Naive thymus-derived CD4-positive, alpha-beta T cell (primary cell): ENCODE results near the gene SIGLEC8. TPM values are rescaled to one million over a fixed set of nuclear protein-coding genes. Genes with fewer than 3 reads are reported as not detected.

Experiments used
- ATAC-seq: fragments of 150-1000 bp; cut with Tn5 transposase; 2 replicates; pipeline ENCODE4 v1.10.0; 2021; ENCODE audit warnings: mild to moderate bottlenecking, moderate library complexity
- CTCF ChIA-PET: fragments of 350-600 bp; sonication (Branson Sonifier 250); formaldehyde crosslinking; loops from one replicate; lab custom pipeline; 2021; ENCODE audit warnings: antibody characterized with exemption; lab: Charles Lee
- POLR2A ChIA-PET: fragments of 350-600 bp; sonication (Branson Sonifier 250); formaldehyde crosslinking; loops from one replicate; lab custom pipeline; 2021; ENCODE audit warnings: antibody characterized with exemption, inconsistent platforms; lab: Charles Lee
- DNase-seq, 9 donors: peaks; one replicate each; pipeline versions ENCODE4 v3.0.0 to v3.0.0-alpha.2; 2020 to 2022; ENCODE audit warnings: mixed read lengths in 1 of 9
- H3K27ac ChIP-seq: one replicate; pipeline ENCODE4 v1.7.0; 2013; ENCODE audit warnings: mild to moderate bottlenecking, low read depth, low read length, moderate library complexity
- H3K27me3 ChIP-seq, 2 donors: one replicate each; pipeline ENCODE4 v1.7.0; 2013; ENCODE audit warnings: low read length in 2 of 2, mild to moderate bottlenecking in 2 of 2, moderate library complexity in 2 of 2; ENCODE audit not compliant: control insufficient read depth in 2 of 2, insufficient read depth in 2 of 2
- H3K36me3 ChIP-seq, 3 experiments: 1 replicate in 2 of 3; 2 replicates in 1 of 3; pipeline ENCODE4 v1.7.0; 2013; ENCODE audit warnings: low read length in 3 of 3, mild to moderate bottlenecking in 3 of 3, moderate library complexity in 1 of 3; ENCODE audit not compliant: insufficient read depth in 3 of 3, control insufficient read depth in 2 of 3
- H3K4me1 ChIP-seq, 2 donors: one replicate each; pipeline ENCODE4 v1.7.0; 2013; ENCODE audit warnings: low read length in 2 of 2, mild to moderate bottlenecking in 2 of 2, moderate library complexity in 1 of 2; ENCODE audit not compliant: control insufficient read depth in 2 of 2, insufficient read depth in 2 of 2
- H3K4me3 ChIP-seq: 2 replicates; pipeline ENCODE4 v1.7.0; 2013; ENCODE audit warnings: mild to moderate bottlenecking, low read length
- H3K9me3 ChIP-seq, 3 experiments: 1 replicate in 2 of 3; 2 replicates in 1 of 3; pipeline ENCODE4 v1.7.0; 2013; ENCODE audit warnings: low read length in 3 of 3; ENCODE audit not compliant: control insufficient read depth in 2 of 3
- H3K27ac Mint-ChIP-seq, 9 donors: one replicate each; pipeline ENCODE4 v1.8.0; 2020 to 2022; ENCODE audit warnings: mixed read lengths in 9 of 9, mild to moderate bottlenecking in 8 of 9, moderate library complexity in 5 of 9, inconsistent platforms in 2 of 9
- H3K27me3 Mint-ChIP-seq, 5 donors: one replicate each; pipeline ENCODE4 v1.8.0; 2021 to 2022; ENCODE audit warnings: mixed read lengths in 5 of 5, mild to moderate bottlenecking in 1 of 5
- H3K36me3 Mint-ChIP-seq, 5 donors: one replicate each; pipeline ENCODE4 v1.8.0; 2020 to 2022; ENCODE audit warnings: mixed read lengths in 5 of 5, mild to moderate bottlenecking in 3 of 5, inconsistent platforms in 1 of 5
- H3K4me1 Mint-ChIP-seq, 7 donors: one replicate each; pipeline ENCODE4 v1.8.0; 2020 to 2022; ENCODE audit warnings: mixed read lengths in 7 of 7, mild to moderate bottlenecking in 3 of 7, inconsistent platforms in 1 of 7
- H3K4me3 Mint-ChIP-seq, 10 donors: one replicate each; pipeline ENCODE4 v1.8.0; 2020 to 2022; ENCODE audit warnings: mild to moderate bottlenecking in 10 of 10, mixed read lengths in 10 of 10, moderate library complexity in 6 of 10, inconsistent platforms in 2 of 10
- H3K9me3 Mint-ChIP-seq, 11 donors: one replicate each; pipeline ENCODE4 v1.8.0; 2020 to 2022; ENCODE audit warnings: mixed read lengths in 11 of 11, mild to moderate bottlenecking in 4 of 11, inconsistent platforms in 1 of 11, moderate library complexity in 1 of 11
- intact Hi-C, 2 donors: fragments of 100-400 bp; cut with micrococcal nuclease; formaldehyde crosslinking; loops; one replicate each; pipeline ENCODE4 v1.15.1; 2023
- polyA plus RNA-seq, 2 donors: library from polyadenylated mRNA; unstranded; fragments of 300-500 nt; fragmentation: Illumina TruSeq; gene quantifications; one replicate each; pipeline ENCODE4 v1.2.3, GENCODE V29; 2021
- total RNA-seq, 6 experiments: library from RNA in 5 of 6; stranded (reverse) in 5 of 6; gene quantifications; 1 replicate in 5 of 6; 2 replicates in 1 of 6; pipeline ENCODE4 v1.2.3 and lab custom pipeline; 2021 to 2026

The SIGLEC8 gene
- total and polyA plus RNA-seq, 7 experiments from 2014 or later: not detected

GRCh38 chr19:51489113-51489512 is 30.9 kb upstream of the SIGLEC8 start:
- intact Hi-C loops: no loop called here

GRCh38 chr19:51488491-51488890 is 30.2 kb upstream of the SIGLEC8 start:
- ATAC-seq (no peak), DNase-seq (no peak)
- Histone ChIP-seq H3K27ac (no peak overlapping the region), H3K4me1 (no peaks in the 10 kb centered on the region), H3K4me3 (no peak overlapping the region), H3K36me3 (no peaks in the 10 kb centered on the region), H3K9me3 (no peaks in the 10 kb centered on the region), H3K27me3 (no peaks in the 10 kb centered on the region)
- intact Hi-C loops: no loop called here
- Mint-ChIP-seq H3K9me3 (peaks cover 0 to 11% (median under 1%) of the 10 kb centered on the region in 11 donors), H3K4me3 (no peak overlapping the region), H3K27me3 (peaks cover 9 to 33% (median 33%) of the 10 kb centered on the region in 5 donors), H3K4me1 (peaks cover 0 to 6% (median 0%) of the 10 kb centered on the region in 7 donors), H3K36me3 (peaks cover 0 to 5% (median 0%) of the 10 kb centered on the region in 5 donors), H3K27ac (no peak overlapping the region)
- ChIA-PET POLR2A (no interaction called here), CTCF (no interaction called here)

More at GRCh38 chr19:51489113-51489512, 30.9 kb upstream of the SIGLEC8 start:
- no peaks in the 10 kb centered on the region for H3K36me3 ChIP-seq
- H3K9me3 ChIP-seq: no peaks in the 10 kb centered on the region
- Mint-ChIP-seq H3K9me3 (peaks cover 0 to 15% (median 4%) of the 10 kb centered on the region in 11 donors), H3K36me3 (peaks cover 0 to 10% (median 0%) of the 10 kb centered on the region in 5 donors), H3K27me3 (peaks cover 11 to 39% (median 37%) of the 10 kb centered on the region in 5 donors), H3K4me3 (no peak overlapping the region), H3K27ac (no peak overlapping the region), H3K4me1 (peaks cover 0 to 11% (median 0%) of the 10 kb centered on the region in 7 donors)
- ChIA-PET CTCF (no interaction called here), POLR2A (no interaction called here)
- no peak overlapping the region for H3K4me3 ChIP-seq
- DNase-seq: no peak
- H3K4me1 ChIP-seq: no peaks in the 10 kb centered on the region
- H3K27me3 ChIP-seq: no peaks in the 10 kb centered on the region
- ATAC-seq: no peak
- H3K27ac ChIP-seq: no peak overlapping the region

GRCh38 chr19:51485960-51486660 is 27.9 kb upstream of the SIGLEC8 start:
- peaks cover 0 to 5% (median 0%) of the 10 kb centered on the region in 11 donors for H3K9me3 Mint-ChIP-seq
- CTCF ChIA-PET: interaction anchor here (1.1 kb wide), 1 partner anchor 13 kb away, joined by 5 read pairs; no protein-coding TSS in a partner anchor

GRCh38 chr19:51480590-51480989 is 22.3 kb upstream of the SIGLEC8 start:
- H3K36me3 Mint-ChIP-seq: no peaks in the 10 kb centered on the region
- intact Hi-C loops: no loop called here
- Histone ChIP-seq H3K27me3 (no peaks in the 10 kb centered on the region), H3K4me1 (no peaks in the 10 kb centered on the region), H3K27ac (no peak overlapping the region), H3K4me3 (no peak overlapping the region), H3K36me3 (no peaks in the 10 kb centered on the region), H3K9me3 (no peaks in the 10 kb centered on the region)
- H3K27ac Mint-ChIP-seq: peak overlapping the region in 1 of 9 donors; percentile 52
- peaks cover 0 to 3% (median 0%) of the 10 kb centered on the region in 11 donors for H3K9me3 Mint-ChIP-seq
- peaks cover 0 to 5% (median 0%) of the 10 kb centered on the region in 7 donors for H3K4me1 Mint-ChIP-seq
- peaks cover 11 to 53% (median 43%) of the 10 kb centered on the region in 5 donors for H3K27me3 Mint-ChIP-seq
- ATAC-seq (no peak), DNase-seq (no peak)
- ChIA-PET CTCF (interaction anchor here (1.4 kb wide), 1 partner anchor 8 kb away, joined by 3 read pairs; no protein-coding TSS in a partner anchor), POLR2A (no interaction called here)
- no peak overlapping the region for H3K4me3 Mint-ChIP-seq

More at GRCh38 chr19:51485960-51486660, 27.9 kb upstream of the SIGLEC8 start:
- H3K9me3 ChIP-seq: no peaks in the 10 kb centered on the region
- ATAC-seq (no peak), DNase-seq (no peak)
- Mint-ChIP-seq H3K36me3 (no peaks in the 10 kb centered on the region), H3K27ac (no peak overlapping the region), H3K27me3 (peaks cover 5 to 39% (median 25%) of the 10 kb centered on the region in 5 donors), H3K4me3 (no peak overlapping the region), H3K4me1 (peaks cover 0 to 2% (median 0%) of the 10 kb centered on the region in 7 donors)
- H3K27me3 ChIP-seq: no peaks in the 10 kb centered on the region
- H3K27ac ChIP-seq: no peak overlapping the region
- intact Hi-C loops: no loop called here
- POLR2A ChIA-PET: no interaction called here
- H3K36me3 ChIP-seq: no peaks in the 10 kb centered on the region
- H3K4me1 ChIP-seq: no peaks in the 10 kb centered on the region
- no peak overlapping the region for H3K4me3 ChIP-seq

GRCh38 chr19:51479531-51480331 is 21.5 kb upstream of the SIGLEC8 start:
- ChIA-PET POLR2A (no interaction called here), CTCF (no interaction called here)
- intact Hi-C loops: no loop called here
- H3K4me1 ChIP-seq: no peaks in the 10 kb centered on the region
- no peaks in the 10 kb centered on the region for H3K27me3 ChIP-seq
- Mint-ChIP-seq H3K4me3 (no peak overlapping the region), H3K9me3 (peaks cover 0 to 3% (median 0%) of the 10 kb centered on the region in 11 donors), H3K27ac (no peak overlapping the region), H3K36me3 (no peaks in the 10 kb centered on the region), H3K4me1 (peaks cover 0 to 5% (median 0%) of the 10 kb centered on the region in 7 donors), H3K27me3 (peaks cover 8 to 47% (median 38%) of the 10 kb centered on the region in 5 donors)
- ATAC-seq (no peak), DNase-seq (peak in 1 of 9 donors; percentile 33)
- H3K4me3 ChIP-seq: no peak overlapping the region
- no peak overlapping the region for H3K27ac ChIP-seq
- H3K9me3 ChIP-seq: no peaks in the 10 kb centered on the region
- no peaks in the 10 kb centered on the region for H3K36me3 ChIP-seq

- Histone ChIP-seq H3K36me3 (no peaks in the 10 kb centered on the region), H3K27me3 (no peaks in the 10 kb centered on the region), H3K9me3 (no peaks in the 10 kb centered on the region), H3K4me1 (no peaks in the 10 kb centered on the region), H3K27ac (no peak within 1 kb of the TSS), H3K4me3 (no peak within 1 kb of the TSS)
- Mint-ChIP-seq H3K27me3 (peaks cover 9 to 48% (median 39%) of the 10 kb centered on the region in 5 donors), H3K4me1 (peaks cover 0 to 5% (median 0%) of the 10 kb centered on the region in 7 donors), H3K27ac (peak within 1 kb of the TSS in 1 of 9 donors; percentile 71), H3K9me3 (peaks cover 0 to 3% (median 0%) of the 10 kb centered on the region in 11 donors), H3K36me3 (no peaks in the 10 kb centered on the region), H3K4me3 (no peak within 1 kb of the TSS)
- ATAC-seq (no peak), DNase-seq (no peak)
- POLR2A ChIA-PET: no interaction called here
- CTCF ChIA-PET: no interaction called here
- intact Hi-C loops: no loop called here
Observed at GRCh38 chr19:51478381-51479234, 20.4 kb upstream of the SIGLEC8 start, which contains the start of gene CEACAM18. Gene CEACAM18 (plus strand): TSS chr19:51478539.
